Measurements from ENCODE around the gene CRLF2.
"Not testable (repeated sequence)": the region's sequence is repeated elsewhere in the genome, so short reads cannot be mapped to it uniquely, and the experiment has no call there.

CRLF2 gene, protein sequence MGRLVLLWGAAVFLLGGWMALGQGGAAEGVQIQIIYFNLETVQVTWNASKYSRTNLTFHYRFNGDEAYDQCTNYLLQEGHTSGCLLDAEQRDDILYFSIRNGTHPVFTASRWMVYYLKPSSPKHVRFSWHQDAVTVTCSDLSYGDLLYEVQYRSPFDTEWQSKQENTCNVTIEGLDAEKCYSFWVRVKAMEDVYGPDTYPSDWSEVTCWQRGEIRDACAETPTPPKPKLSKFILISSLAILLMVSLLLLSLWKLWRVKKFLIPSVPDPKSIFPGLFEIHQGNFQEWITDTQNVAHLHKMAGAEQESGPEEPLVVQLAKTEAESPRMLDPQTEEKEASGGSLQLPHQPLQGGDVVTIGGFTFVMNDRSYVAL
- 0 to 3.9 (median 0.60) reads per million in 3 experiments for total RNA-seq

DNA sequence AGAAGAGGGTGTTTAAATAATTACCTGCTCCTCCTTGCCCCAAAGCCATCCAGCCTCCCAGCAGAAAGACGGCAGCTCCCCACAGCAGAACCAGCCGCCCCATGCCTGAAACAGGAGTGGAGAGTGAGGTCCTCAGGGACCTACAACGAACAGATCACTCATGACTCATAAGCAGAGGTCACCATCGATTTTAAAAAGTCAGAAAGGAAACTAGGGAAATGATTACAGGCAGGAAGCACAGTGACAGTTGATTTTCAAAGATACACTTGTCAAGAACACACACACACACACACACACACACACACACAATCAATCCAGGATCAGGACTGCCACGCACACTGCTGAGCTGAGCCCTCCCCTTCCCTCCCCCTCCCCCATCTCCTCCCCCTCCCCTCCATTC is at the start of gene CRLF2:
Gene CRLF2, minus strand, starts transcription at position 118 of the 400 bp plus-strand sequence. Its CDS starts 15 bp downstream, at position 103.
- peak; percentile 8 for DNase-seq

DNA sequence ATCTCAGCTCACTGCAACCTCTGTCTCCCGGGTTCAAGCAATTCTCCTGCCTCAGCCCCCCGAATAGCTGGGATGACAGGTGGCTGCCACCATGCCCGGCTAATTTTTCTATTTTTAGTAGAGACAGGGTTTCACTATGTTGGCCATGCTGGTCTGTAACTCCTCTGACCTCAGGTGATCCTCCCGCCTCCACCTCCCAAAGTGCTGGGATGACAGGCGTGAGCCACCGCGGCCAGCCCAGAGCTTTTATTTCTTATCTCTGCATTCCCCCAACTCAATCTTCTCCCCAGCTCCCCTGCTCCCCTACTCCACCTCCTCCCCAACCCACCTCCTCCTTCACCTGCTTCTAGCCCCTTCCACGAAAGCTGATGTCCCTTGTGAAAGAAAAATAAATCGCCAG is 49.3 kb upstream of the CRLF2 start:
- not testable (repeated sequence) for DNase-seq

DNA sequence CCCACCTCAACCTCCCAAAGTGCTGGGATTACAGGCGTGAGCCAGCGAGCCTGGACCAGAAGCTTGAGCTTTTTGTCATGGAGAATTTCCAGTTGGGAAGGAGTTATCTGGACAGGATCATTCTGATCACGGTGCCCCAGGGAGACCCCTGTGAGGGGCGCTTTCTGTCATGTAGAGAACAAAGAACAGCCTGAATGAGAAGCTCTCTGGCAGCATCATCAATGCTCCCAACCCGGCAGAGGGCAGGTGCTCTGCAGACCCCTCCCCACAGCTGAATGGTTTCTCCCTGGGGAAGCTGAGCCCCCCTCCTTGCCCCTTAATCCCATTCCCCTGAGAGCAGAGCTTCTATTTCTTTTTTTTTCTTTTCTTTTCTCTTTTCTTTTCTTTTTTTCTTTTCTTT is 48.8 kb upstream of the CRLF2 start:
- DNase-seq, result no peak

DNA sequence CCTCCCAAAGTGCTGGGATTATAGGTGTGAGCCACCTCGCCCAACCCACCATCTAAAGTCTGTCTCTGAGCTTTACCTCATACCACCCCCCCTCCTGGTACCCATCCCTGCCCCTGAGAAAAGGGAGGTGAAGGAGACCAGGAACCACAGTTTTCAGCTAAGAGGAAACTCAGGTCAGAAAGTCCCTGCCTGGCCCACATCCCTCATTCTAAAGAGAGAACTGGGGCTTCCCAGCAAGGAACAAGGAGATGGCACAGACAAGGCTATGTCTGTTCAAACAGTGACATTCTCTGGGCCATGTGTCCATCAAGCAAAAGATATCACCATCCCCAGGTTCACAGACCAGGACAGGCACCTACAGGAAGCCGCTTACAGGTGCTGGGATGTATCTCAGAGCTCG is 40.4 kb upstream of the CRLF2 start:
- no peak for DNase-seq

DNA sequence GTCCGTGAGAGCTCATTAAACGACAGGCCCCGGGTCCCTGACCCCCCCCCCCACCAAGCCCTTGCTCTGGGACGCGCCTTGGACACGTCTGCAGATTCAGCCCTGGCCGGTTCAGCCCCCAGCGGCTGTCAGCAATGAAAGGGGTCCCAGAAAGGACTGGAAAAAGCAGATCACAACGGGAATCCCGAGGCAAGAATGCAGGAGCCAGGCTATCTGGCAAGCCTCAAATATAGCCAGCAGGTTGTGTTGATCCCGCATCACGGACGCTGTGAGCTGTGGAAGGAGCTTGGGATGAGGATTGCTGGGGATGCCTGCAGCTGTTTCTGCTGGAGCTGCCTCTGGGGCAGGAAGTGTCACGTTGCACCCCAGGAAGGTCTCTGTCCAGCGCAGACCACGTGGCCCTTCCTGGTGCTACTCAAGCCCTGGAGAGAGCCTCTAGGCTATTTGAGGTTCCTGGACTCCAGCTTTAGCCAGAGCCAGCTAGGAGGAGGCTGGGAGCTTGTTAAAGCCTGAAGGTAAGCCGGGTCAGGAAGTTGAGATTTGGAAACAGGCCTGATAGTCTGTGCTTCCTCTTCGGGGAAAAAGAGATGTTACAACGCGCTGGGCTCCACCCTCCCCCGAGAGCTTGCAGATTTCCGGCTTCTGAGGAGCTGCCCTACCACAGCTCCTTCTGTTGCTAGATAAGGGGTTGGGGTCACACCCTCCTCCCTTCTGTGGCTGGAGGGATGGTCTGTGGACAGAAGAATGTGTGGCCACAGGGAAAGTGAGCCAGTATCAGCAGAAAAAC is 36.8 kb upstream of the CRLF2 start:
- DNase-seq, result peak; percentile 38

DNA sequence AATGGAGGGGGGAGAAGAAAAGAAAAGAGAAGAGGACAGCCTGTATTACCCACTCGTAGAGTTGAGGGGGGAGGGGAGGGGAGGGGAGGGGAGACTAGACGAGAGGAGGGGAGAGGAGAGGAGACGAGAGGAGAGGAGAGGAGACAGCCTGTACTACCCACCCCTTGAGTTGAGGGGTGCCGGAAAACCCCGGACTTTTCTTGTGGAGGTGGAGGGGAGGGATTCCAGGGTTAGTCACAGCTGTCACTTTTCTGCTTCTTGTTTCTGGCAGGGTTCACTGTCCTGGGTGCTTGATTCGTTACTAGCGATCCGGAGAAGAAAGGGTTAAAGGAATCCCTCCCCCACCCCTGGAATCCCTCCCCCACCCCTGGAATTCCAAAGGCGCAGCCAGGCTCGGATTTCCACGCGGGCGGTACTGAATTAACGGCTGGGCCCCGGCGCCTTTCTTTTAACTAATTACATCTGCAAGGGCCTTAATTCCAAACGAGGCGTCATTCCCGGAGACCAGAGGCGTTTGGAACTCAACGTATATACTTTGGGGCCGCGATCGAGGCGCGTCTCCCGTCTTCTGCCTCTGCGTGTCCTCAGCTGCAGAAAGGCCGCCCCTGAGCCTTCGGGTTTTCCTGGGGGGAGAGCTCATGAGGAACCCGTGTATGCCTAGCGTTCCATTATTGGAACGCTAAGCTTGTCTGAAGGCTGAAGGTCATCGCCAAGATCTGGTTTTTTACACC is 36.0 kb upstream of the CRLF2 start:
- DNase-seq, result no peak

DNA sequence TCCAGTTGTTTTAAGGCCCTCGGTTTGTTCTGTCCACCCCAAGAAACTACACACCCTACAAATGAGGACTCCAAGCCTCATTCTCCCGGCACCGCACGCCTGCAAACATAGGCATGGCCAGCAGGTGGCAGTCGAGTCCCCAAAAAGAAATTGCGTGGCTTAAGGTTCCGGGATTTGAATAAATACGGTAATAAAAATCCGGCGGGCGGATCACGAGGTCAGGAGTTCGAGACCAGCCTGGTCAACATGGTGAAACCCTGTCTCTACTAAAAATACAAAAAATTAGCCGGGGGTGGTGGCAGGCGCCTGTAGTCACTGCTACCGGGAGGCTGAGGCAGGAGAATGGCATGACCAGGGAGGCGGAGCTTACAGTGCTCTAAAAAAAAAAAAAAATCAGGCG is 34.4 kb upstream of the CRLF2 start:
- peak; percentile 64 for DNase-seq

DNA sequence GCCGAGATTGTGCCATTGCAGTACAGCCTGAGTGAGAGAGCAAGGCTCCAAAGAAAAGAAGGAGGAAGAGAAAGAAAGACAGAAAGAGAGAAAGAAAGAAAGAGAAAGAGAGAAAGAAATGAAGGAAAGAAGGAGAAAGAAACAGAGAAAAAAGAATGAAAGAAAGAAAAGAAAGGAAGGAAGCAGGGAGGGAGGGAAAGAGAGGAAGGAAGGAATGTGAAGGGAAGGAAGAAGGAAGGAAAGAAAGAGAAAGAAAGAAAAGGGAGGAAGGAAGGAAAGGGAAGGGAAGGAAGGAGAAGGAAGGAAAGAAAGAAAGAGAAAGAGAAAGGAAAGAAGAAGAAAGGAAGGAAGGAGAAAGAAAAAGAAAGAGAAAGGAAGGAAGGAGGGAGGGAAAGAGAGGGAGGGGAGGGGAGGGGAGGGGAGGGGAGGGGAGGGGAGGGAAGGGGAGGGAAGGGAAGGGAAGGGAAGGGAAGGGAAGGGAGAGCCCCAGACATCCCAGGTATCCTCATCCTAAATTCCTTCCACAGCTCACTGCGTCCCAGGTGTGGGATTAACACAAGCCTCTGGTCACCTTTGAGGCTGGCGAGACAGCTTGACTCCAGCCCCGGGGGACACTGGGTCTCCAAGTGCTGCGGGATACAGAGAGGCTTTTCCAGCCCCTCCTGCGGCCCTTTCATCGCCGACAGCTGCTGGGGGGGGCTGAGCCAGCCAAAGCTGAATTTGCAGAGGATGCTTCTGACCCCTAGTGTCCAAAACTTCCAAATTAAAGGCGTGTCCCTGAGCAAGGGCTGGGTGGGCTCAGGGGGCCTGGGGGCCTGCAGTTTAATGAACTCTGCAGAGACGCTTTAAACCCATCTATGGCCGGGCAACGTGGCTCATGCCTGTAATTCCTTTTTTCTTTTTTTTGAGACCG is 32.0 kb upstream of the CRLF2 start:
- no peak for DNase-seq

DNA sequence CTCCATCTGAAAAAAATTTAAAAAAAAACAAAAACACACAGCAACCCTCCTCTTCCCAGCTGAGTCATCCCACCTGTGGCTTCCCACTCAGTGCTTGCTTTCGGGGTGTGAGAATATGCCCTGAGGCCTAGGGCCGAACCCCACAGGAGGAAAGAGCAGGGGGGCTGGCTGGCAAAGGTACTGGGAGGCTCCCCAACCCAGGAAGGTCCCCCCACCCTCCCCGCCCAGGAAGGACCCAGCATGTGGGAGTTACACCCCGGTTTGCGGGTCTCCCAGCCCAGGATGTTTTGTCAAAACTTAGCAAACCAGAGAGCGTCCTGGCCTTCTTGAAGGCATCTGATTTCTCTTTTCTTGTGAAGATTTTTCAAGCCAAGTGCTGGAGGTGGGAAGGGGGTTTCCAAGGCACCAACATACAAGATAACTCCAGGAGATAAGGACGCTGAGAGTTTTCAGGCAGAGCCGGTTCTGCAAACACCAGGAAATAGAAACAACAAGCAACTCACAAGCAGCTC is 30.5 kb upstream of the CRLF2 start:
- no peak for DNase-seq

DNA sequence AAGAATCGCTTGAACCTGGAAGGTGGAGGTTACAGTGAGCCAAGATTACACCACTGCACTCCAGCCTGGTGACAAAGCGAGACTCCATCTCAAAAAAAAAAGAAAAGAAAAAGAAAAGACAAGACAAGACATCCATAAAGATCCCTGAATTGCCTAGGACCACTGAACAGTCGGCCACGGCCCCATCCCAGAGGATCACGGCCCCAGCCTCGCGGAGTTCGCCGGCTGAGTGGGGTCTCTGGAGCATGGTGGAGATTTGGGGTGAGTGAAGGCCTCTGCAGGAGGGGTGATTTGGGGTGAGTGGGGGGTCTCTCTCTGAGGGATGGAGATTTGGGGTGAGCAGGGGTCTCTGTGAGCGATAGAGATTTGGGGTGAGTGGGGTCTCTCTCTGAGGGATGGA is 28.1 kb upstream of the CRLF2 start:
- not testable (repeated sequence) for DNase-seq

DNA sequence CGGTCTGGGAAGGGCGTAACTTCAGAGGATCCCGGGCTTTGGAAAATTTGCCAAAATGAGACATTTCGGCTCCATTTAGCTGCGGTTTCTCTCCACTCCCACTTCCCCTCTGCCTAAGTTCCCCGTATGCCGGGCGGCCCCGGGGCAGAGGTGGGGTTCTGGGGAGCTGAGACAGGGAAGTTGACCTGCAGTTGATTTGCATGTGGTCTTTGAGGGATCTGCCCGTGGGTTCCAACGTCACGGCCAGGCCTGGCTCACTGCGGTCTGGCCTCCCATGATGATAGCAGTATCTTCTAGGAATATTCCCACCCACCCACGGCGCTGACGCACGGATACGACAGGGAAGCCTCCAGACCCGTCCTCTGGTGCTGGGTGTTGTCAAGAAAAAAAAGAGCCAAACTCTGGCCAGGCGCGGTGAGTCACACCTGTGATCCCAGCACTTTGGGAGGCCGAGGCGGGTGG is 27.3 kb upstream of the CRLF2 start:
- DNase-seq, result no peak

DNA sequence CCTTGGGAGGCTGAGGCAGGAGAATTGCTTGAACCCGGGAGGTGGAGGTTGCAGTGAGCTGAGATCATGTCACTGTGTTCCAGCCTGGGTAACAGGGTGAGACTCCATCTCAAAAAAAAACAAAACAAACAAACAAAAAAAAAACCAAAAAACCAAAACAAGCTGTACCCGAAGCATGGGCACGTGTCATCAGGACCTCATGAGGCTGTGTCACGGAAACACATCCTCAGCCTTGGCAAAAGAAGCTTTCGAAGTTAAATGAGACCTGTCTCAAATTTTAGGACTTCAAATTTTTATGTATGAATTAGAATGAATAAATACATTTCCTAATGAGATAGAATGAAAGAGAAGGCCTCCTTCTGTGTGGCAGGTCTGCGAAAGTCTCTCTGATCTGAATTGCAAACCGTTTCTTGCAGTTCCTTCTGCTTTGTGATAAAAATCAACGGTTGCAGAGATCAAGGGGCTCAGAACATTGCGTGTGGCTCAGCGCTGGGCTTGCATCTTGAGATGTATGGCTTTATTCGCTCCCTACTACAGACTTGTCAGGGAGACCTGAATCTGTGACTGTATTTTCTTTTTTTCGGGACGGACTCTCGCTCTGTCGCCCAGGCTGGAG is 19.5 kb upstream of the CRLF2 start:
- DNase-seq, result peak; percentile 16

DNA sequence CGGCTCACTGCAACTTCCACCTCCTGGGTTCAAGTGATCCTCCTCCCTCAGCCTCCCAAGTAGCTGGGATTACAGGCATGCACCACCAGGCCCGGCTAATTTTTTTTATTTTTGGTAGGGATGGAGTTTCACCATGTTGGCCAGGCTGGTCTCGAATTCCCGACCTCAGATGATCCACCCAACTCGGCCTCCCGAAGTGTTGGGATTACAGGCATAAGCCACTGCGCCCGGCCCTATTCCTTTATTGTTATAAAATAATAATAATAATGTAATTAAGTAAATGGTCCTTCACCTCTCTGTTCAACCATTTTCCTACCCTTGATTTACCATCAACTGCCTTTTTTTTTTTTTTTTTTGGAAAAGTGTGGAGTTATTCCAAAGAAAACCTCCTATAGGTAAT is 15.7 kb upstream of the CRLF2 start:
- not testable (repeated sequence) for DNase-seq

DNA sequence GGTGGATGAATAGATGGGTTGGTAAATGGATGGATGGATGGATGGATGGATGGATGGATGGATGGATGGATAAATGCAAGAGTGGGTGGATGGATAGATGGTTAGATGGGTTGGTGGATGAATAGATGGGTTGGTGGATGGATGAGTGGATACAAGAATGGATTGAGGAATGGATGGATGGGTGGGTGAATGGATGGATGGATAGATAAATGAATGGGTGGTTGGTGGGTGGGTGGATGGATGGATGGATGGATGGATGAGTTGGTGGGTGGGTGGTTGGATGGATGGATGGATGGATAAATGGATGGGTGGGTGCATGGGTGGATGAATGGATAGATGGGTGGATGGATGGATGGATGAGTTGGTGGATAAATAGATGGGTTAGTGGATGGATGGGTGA is 13.8 kb upstream of the CRLF2 start:
- no peak for DNase-seq

DNA sequence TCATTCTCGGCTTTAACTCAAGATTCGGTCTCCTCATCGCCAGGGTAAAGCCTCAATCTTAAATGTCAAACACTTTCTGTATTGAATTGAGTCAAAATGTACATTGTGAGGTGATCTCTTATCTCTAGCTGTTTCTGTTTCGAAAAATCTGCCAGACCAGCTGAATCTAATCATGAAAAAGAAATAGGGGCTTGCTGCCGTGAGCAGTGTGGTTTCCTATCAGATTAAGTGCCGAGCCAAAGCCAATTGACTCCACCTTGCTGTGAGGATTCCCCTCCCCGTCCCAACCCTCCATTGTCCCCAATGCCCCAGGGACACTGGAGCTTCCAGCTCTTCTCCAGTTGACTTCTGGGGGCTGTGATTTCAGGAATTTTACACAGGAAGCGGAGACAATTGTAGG is 12.5 kb upstream of the CRLF2 start:
- no peak for DNase-seq

DNA sequence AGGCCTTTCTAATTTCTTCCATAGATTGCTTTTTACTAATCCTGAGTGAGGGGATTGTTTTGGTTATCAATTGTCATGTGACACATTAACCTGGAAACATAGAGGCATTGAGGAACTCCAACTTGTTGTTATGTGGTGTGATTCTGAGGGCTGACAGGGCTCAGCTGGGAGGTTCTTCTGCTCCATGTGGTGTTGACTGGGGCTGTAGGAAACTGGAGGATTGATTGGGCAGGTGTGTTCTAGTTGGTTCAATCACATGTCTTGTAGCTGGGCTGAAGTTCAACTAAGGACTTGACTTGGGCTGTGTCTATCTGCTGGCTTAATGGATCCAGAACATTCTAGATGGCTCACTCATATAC is 10.8 kb upstream of the CRLF2 start:
- DNase-seq, result no peak

DNA sequence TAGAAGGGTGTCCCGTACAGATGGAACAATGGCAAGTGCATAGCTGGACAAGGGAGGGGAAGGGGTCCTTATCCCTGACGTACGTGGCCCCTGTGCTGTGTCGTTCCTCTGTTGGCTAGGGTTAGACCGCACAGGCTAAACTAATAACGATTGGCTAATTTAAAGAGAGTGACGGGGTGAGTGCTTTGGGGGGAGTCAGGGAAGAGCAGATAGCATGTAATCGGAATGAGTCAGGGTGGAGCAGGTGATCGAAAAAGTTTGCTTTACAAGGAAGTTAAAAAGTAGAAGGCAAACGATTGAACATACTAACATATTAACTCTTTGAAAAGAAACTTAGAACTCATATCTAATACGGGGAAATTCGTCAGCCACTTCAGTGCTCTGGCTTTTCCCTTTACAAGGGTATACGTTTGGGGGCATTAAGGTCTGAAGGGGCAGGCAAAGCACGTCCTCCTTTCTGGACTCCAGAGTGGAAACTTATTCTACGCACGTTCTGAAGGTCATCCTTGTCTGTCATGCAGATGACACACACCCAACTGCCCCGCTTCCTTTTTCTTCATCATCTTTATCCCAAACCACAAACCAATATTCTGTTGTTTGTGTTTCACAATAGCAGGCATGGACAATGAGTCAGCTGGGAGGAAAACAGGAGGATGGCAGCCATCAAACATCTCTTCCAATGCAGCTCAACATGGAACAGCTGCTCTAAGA is 10.2 kb upstream of the CRLF2 start:
- DNase-seq, result no peak

DNA sequence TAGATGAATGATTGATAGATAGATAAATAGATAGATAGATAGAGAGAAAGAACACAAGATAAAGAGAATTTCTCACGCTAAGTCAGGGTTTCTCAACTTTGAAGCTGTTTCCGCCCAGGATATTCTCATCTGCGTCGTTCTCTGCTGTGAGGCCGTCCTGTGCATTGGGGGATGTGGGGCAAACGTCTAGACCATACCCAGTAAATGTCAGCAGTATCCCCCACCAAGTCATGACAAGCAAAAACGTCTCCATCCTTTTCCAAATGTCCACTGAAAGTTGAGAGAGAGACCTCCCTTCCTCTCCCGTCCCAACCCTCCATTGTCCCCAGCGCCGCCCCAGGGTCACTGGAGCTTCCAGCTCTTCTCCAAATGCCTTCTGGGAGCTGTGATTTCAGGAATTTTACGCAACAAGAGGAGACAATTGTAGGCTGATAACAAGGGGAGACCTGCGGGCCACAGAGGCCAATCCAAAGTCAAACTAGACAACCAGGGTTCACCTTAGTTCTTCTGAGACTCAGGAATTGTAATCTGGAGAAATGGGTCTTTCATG is 8.9 kb upstream of the CRLF2 start:
- DNase-seq, result no peak

DNA sequence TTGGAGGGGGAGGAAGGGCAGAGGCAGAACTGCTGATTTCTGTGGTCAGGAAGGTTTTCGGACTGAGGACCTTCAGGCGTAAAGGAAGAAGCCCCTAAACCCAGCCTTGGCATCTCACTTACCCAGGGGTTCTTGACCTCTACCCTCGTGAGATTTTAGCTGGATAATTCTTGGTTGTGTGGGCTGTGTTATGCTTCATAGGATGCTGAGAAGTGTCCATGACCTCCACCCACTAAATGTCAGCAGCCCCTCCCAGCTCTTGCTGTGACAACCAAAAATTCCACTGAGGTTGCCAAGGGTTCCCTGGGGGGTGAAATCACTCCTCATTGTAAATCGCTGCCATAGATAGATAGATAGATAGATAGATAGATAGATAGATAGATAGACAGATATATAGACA is 5.8 kb upstream of the CRLF2 start:
- DNase-seq, result no peak

DNA sequence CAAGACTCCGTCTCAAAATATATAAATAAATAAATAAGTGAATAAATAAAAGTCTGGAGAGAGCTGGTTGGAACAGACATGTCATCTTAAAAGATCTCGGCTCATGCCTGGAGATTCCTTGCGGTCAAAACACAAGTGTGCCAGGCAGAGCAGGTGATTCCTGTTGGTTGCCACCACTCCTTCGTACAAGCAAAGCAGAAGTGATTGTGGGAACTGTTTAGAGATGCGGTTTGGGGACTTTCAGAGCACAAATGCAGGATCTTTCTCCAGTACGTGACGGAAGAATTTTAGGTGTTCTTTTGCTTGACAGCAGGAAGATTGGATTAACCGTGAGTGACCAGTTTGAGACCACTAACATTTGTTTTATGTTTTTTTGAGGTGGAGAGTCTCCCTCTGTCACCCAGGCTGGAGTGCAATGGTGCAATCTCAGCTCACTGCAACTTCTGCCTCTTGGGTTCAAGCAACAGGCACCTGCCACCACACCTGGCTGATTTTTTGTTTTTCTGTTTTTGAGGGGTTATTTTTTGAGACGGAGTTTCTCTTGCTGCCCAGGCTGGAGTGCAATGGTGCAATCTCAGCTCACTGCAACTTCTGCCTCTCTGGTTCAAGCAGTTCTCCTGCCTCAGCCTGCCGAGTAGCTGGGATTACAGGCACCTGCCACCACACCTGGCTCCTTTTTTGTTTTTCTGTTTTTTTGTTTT is 2.8 kb upstream of the CRLF2 start:
- DNase-seq, result no peak

Data from central memory CD4-positive, alpha-beta T cell (primary cell).